Measurements from ENCODE around the gene CAB39. TPM values are rescaled to one million over a fixed set of nuclear protein-coding genes. Genes with fewer than 3 reads are reported as not detected.
A peak's percentile ranks its signal among the peaks of the same experiment; 100 is the strongest.

The CAB39 gene
- total and polyA plus RNA-seq, 2 experiments from 2014 or later = 18.7 to 67.5 TPM

DNA sequence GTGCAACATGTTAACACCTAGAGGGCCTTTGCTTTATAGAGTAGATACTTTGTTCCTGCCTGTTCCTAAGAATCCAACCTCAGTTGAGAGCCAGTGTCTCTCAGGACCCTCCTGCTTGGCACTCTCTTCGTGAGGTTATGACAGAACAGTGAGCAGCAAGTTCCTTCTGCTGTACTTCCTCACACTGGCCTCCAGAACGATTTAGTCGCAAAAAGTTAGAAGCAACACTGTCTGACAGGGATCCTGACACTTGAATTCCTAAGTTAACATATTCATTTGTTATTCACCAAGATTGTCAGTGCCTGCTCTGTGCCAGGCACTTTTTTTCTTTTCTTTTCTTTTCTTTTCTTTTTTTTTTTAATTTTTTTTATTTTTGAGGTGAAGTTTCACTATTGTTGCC, 95.1 kb downstream of the CAB39 start (continued):
- TF ChIP-seq, protein P1, sequence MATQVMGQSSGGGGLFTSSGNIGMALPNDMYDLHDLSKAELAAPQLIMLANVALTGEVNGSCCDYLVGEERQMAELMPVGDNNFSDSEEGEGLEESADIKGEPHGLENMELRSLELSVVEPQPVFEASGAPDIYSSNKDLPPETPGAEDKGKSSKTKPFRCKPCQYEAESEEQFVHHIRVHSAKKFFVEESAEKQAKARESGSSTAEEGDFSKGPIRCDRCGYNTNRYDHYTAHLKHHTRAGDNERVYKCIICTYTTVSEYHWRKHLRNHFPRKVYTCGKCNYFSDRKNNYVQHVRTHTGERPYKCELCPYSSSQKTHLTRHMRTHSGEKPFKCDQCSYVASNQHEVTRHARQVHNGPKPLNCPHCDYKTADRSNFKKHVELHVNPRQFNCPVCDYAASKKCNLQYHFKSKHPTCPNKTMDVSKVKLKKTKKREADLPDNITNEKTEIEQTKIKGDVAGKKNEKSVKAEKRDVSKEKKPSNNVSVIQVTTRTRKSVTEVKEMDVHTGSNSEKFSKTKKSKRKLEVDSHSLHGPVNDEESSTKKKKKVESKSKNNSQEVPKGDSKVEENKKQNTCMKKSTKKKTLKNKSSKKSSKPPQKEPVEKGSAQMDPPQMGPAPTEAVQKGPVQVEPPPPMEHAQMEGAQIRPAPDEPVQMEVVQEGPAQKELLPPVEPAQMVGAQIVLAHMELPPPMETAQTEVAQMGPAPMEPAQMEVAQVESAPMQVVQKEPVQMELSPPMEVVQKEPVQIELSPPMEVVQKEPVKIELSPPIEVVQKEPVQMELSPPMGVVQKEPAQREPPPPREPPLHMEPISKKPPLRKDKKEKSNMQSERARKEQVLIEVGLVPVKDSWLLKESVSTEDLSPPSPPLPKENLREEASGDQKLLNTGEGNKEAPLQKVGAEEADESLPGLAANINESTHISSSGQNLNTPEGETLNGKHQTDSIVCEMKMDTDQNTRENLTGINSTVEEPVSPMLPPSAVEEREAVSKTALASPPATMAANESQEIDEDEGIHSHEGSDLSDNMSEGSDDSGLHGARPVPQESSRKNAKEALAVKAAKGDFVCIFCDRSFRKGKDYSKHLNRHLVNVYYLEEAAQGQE (IDR thresholded peaks at IDR 0.05; ENCODE audit: unreplicated experiment) = no peak
- no peak for TF ChIP-seq EZH2 (IDR thresholded peaks at IDR 0.05; ENCODE audit: low read depth, unreplicated experiment)
- no peak for TF ChIP-seq CREB1 (CRISPR knock-in tag; IDR thresholded peaks at IDR 0.05; ENCODE audit: low read depth)
- TF ChIP-seq JUNB (IDR thresholded peaks at IDR 0.05; ENCODE audit: unreplicated experiment) = no peak
- no peak for TF ChIP-seq EZH2phosphoT487 (IDR thresholded peaks at IDR 0.05; ENCODE audit: unreplicated experiment)
- TF ChIP-seq STAT1 (IDR thresholded peaks at IDR 0.05; ENCODE audit: unreplicated experiment) = no peak
- no peak for TF ChIP-seq NANOG (IDR thresholded peaks at IDR 0.05; ENCODE audit: borderline replicate concordance)
- TF ChIP-seq POLR2AphosphoS5 (IDR thresholded peaks at IDR 0.05; ENCODE audit: low read depth) = no peak

DNA sequence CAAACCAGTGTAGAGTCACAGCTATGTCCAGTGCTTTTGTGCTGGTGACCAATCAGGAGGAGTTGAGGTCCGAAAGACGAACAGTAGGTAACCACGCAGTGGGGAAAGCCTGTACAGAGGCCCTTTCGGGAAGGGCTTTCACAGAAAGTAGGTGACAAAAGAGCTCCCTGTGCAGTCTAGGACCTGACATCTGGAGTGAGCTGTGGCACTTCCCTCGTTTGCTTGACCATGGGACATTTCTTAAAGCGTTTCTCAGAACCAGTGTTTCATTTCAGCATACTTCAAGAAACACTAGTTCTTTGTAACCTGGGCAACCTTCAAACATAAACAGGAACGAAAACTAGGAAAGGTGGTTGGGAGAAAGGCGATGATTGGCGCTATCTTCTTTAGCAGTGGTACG, 96.4 kb downstream of the CAB39 start:
- Histone ChIP-seq H3K79me2 (replicated peaks; ENCODE audit: insufficient read depth) (no peaks in the 10 kb centered on the region), H4K20me1 (replicated peaks; ENCODE audit: insufficient read depth) (peaks cover 9% of the 10 kb centered on the region; the same call in 1 of the 2 replicates), H2AFZ (no peak overlapping the region), H3F3A (replicated peaks; ENCODE audit: low read depth) (no peaks in the 10 kb centered on the region), H3K4me1 (ENCODE audit: insufficient read depth) (no peaks in the 10 kb centered on the region), H3K27me3 (ENCODE audit: insufficient read depth) (no peaks in the 10 kb centered on the region), H3K36me3 (ENCODE audit: insufficient read depth) (peaks cover 9% of the 10 kb centered on the region; the same call in 1 of the 2 replicates), H3K4me3 (no peak overlapping the region), H3K9me2 (ENCODE audit: insufficient read depth) (no peaks in the 10 kb centered on the region), H3K4me2 (no peak overlapping the region), H3K27ac (ENCODE audit: low read depth) (peak overlapping the region; percentile 32; the same call in 1 of the 2 replicates)
- peaks cover 9% of the 10 kb centered on the region; the same call in 2 of the 3 replicates for H3K4me1 Mint-ChIP-seq
- ATAC-seq (no peak), DNase-seq (ENCODE audit: low spot score) (no peak)
- no peaks in the 10 kb centered on the region for H3K27me3 Mint-ChIP-seq (ENCODE audit: insufficient read depth, low read depth, poor library complexity)
- peaks cover 28% of the 10 kb centered on the region for H3K36me3 Mint-ChIP-seq (ENCODE audit: low read depth)
- no peaks in the 10 kb centered on the region for H3K9me3 Mint-ChIP-seq
- H3K27ac Mint-ChIP-seq = no peak overlapping the region
- no peak overlapping the region for H3K4me3 Mint-ChIP-seq
- TF ChIP-seq POLR2AphosphoS5 (IDR thresholded peaks at IDR 0.05; ENCODE audit: low read depth) = no peak
- no peak for TF ChIP-seq JUNB (IDR thresholded peaks at IDR 0.05; ENCODE audit: unreplicated experiment)
- TF ChIP-seq, protein P2, sequence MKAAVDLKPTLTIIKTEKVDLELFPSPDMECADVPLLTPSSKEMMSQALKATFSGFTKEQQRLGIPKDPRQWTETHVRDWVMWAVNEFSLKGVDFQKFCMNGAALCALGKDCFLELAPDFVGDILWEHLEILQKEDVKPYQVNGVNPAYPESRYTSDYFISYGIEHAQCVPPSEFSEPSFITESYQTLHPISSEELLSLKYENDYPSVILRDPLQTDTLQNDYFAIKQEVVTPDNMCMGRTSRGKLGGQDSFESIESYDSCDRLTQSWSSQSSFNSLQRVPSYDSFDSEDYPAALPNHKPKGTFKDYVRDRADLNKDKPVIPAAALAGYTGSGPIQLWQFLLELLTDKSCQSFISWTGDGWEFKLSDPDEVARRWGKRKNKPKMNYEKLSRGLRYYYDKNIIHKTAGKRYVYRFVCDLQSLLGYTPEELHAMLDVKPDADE (IDR thresholded peaks at IDR 0.05) = no peak
- no peak for TF ChIP-seq CREB1 (CRISPR knock-in tag; IDR thresholded peaks at IDR 0.05; ENCODE audit: low read depth)
- no peak for TF ChIP-seq EZH2 (IDR thresholded peaks at IDR 0.05; ENCODE audit: low read depth, unreplicated experiment)
- TF ChIP-seq, protein P1 (IDR thresholded peaks at IDR 0.05; ENCODE audit: unreplicated experiment) = no peak
- TF ChIP-seq ZNF331 (CRISPR knock-in tag; IDR thresholded peaks at IDR 0.05; ENCODE audit: low read depth) = no peak
- TF ChIP-seq STAT1 (IDR thresholded peaks at IDR 0.05; ENCODE audit: unreplicated experiment) = no peak
- TF ChIP-seq EZH2phosphoT487 (IDR thresholded peaks at IDR 0.05; ENCODE audit: unreplicated experiment) = no peak
- TF ChIP-seq, protein P3, sequence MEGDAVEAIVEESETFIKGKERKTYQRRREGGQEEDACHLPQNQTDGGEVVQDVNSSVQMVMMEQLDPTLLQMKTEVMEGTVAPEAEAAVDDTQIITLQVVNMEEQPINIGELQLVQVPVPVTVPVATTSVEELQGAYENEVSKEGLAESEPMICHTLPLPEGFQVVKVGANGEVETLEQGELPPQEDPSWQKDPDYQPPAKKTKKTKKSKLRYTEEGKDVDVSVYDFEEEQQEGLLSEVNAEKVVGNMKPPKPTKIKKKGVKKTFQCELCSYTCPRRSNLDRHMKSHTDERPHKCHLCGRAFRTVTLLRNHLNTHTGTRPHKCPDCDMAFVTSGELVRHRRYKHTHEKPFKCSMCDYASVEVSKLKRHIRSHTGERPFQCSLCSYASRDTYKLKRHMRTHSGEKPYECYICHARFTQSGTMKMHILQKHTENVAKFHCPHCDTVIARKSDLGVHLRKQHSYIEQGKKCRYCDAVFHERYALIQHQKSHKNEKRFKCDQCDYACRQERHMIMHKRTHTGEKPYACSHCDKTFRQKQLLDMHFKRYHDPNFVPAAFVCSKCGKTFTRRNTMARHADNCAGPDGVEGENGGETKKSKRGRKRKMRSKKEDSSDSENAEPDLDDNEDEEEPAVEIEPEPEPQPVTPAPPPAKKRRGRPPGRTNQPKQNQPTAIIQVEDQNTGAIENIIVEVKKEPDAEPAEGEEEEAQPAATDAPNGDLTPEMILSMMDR (conservative IDR thresholded peaks at IDR 0.05; ENCODE audit: low read depth in 2 of 2) = no peak
- no peak for TF ChIP-seq NANOG (IDR thresholded peaks at IDR 0.05; ENCODE audit: borderline replicate concordance)
